HepG2 (cell line): ENCODE results near the gene RNGTT. TPM values are rescaled to one million over a fixed set of nuclear protein-coding genes. Genes with fewer than 3 reads are reported as not detected.

ENCODE experiments used
- ATAC-seq: fragments of 200-7000 bp; cut with Tn5 transposase; 3 replicates; pipeline ENCODE4 v1.9.1; 2020; ENCODE audit warnings: mild to moderate bottlenecking, moderate library complexity
- BruUV-seq: library from RNA; stranded (reverse); fragments of 400-500 nt; replicated peaks from 2 replicates; lab custom pipeline; 2021; lab: Mats Ljungman, UMichigan
- CTCF ChIA-PET: fragments of 300-600 bp; formaldehyde crosslinking; extraction: SDS; loops from one replicate; lab custom pipeline; 2021; ENCODE audit warnings: low total read pairs, inconsistent platforms, low intra/inter-chr PET ratio; lab: Yijun Ruan, JAX
- POLR2A ChIA-PET: fragments of 350-600 bp; sonication (Branson Sonifier 250); formaldehyde crosslinking; loops from one replicate; lab custom pipeline; 2020; ENCODE audit warnings: antibody characterized with exemption, inconsistent platforms; lab: Yijun Ruan, JAX
- DNase-seq: peaks from one replicate; pipeline ENCODE4 v3.0.0-alpha.2; 2015; ENCODE audit warnings: low spot score
- FAIRE-seq: peaks from 3 replicates; lab custom pipeline; 2011; peaks lifted over from hg19 to GRCh38; lab: Jason Lieb, UNC
- H2AFZ ChIP-seq: one replicate; pipeline ENCODE4 v1.6.1; 2011; ENCODE audit warnings: low read length, inconsistent platforms
- H3K27ac ChIP-seq: fragments of 300-600 bp; 3 replicates; pipeline ENCODE4 v1.8.0; 2011; ENCODE audit warnings: mixed run types, mild to moderate bottlenecking, mixed read lengths, low read length, inconsistent platforms; ENCODE audit not compliant: insufficient read depth; ENCODE audit errors: extremely low read length
- H3K27me3 ChIP-seq, 2 experiments: fragments of 200-600 bp in 1 of 2; 2 replicates in 1 of 2; 3 replicates in 1 of 2; pipeline versions ENCODE4 v1.6.0 to v1.8.0; 2011; ENCODE audit warnings: low read length in 2 of 2, mild to moderate bottlenecking in 2 of 2, moderate library complexity in 2 of 2, inconsistent platforms in 1 of 2; ENCODE audit not compliant: insufficient read depth in 2 of 2, control insufficient read depth in 1 of 2
- H3K36me3 ChIP-seq, 2 experiments: fragments of 200-600 bp in 1 of 2; replicated peaks in 1 of 2; 2 replicates in 1 of 2; 3 replicates in 1 of 2; pipeline versions ENCODE4 v1.5.1 to v1.8.0; 2011; ENCODE audit warnings: low read length in 2 of 2, inconsistent platforms in 1 of 2; ENCODE audit not compliant: insufficient read depth in 2 of 2, control insufficient read depth in 1 of 2
- H3K4me1 ChIP-seq: 2 replicates; pipeline ENCODE4 v1.5.1; 2012; ENCODE audit warnings: low read length, inconsistent platforms; ENCODE audit not compliant: insufficient read depth
- H3K4me2 ChIP-seq: 2 replicates; pipeline ENCODE4 v1.6.0; 2011; ENCODE audit warnings: low read depth, low read length, inconsistent platforms
- H3K4me3 ChIP-seq, 3 experiments: fragments of 200-600 bp in 1 of 3; sonication (generic), shearing (Covaris generic) in 1 of 3; replicated peaks in 1 of 3; 2 replicates each; pipeline ENCODE4 v1.5.1; 2011 to 2016; ENCODE audit warnings: low read length in 3 of 3, inconsistent platforms in 2 of 3, low read depth in 2 of 3, mild to moderate bottlenecking in 2 of 3, control low read depth in 1 of 3, mixed read lengths in 1 of 3; ENCODE audit not compliant: insufficient read depth in 1 of 3
- H3K79me2 ChIP-seq: one replicate; pipeline ENCODE4 v1.6.1; 2011; ENCODE audit warnings: low read length, inconsistent platforms; ENCODE audit not compliant: insufficient read depth
- H3K9ac ChIP-seq: 2 replicates; pipeline ENCODE4 v1.6.0; 2011; ENCODE audit warnings: mild to moderate bottlenecking, low read depth, low read length, inconsistent platforms; ENCODE audit not compliant: insufficient read depth
- H3K9me3 ChIP-seq: 2 replicates; pipeline ENCODE4 v1.5.1; 2012; ENCODE audit warnings: mild to moderate bottlenecking, low read length
- H4K20me1 ChIP-seq: 2 replicates; pipeline ENCODE4 v1.6.0; 2011; ENCODE audit warnings: inconsistent platforms, mild to moderate bottlenecking, low read length, moderate library complexity; ENCODE audit not compliant: insufficient read depth
- CENPT ChIP-seq: sonication (generic); formaldehyde crosslinking; IDR thresholded peaks from 2 replicates; pipeline ENCODE4 v1.8.0; 2022; ENCODE audit warnings: low read depth, mild to moderate bottlenecking, moderate library complexity, missing genetic modification reagents
- CSRNP1 ChIP-seq: sonication (generic); formaldehyde crosslinking; IDR thresholded peaks from 2 replicates; pipeline ENCODE4 v1.8.1; 2023; ENCODE audit warnings: mild to moderate bottlenecking, missing genetic modification reagents
- GPN1 ChIP-seq: sonication (generic); formaldehyde crosslinking; IDR thresholded peaks from 2 replicates; pipeline ENCODE4 v1.5.1; 2020; ENCODE audit warnings: missing genetic modification reagents, borderline replicate concordance
- IRF9 ChIP-seq: sonication (generic); formaldehyde crosslinking; IDR thresholded peaks from 2 replicates; pipeline ENCODE4 v1.8.0; 2022; ENCODE audit warnings: missing genetic modification reagents, mild to moderate bottlenecking, borderline replicate concordance
- SNAI1 ChIP-seq: sonication (generic); formaldehyde crosslinking; IDR thresholded peaks from 2 replicates; pipeline ENCODE4 v1.5.0; 2020; ENCODE audit warnings: mild to moderate bottlenecking, missing genetic modification reagents, borderline replicate concordance
- ZNF414 ChIP-seq: sonication (generic); formaldehyde crosslinking; IDR thresholded peaks from 2 replicates; pipeline ENCODE4 v1.5.0; 2020; ENCODE audit warnings: missing genetic modification reagents
- ZNF460 ChIP-seq: sonication (generic); formaldehyde crosslinking; IDR thresholded peaks from 2 replicates; pipeline ENCODE4 v1.5.1; 2020; ENCODE audit warnings: missing genetic modification reagents, mild to moderate bottlenecking, borderline replicate concordance
- WGBS: methylation state at CpG from one replicate; pipeline ENCODE4 v1.1.6; 2017; ENCODE audit warnings: low lambda C conversion rate; 5-methylcytosine and 5-hydroxymethylcytosine counted together
- in situ Hi-C: cut with HindIII; loops from 2 replicates; pipeline ENCODE4 v1.10.0; 2017; ENCODE audit warnings: low pct_unique_long_range_greater_than_20kb; ENCODE audit not compliant: extremely low pct_ligation_motif_present
- intact Hi-C: fragments of 100-400 bp; cut with micrococcal nuclease; formaldehyde crosslinking; loops from one replicate; pipeline ENCODE4 v1.10.0; 2022; ENCODE audit not compliant: unreplicated experiment
- polyA plus RNA-seq, 8 experiments: library from polyadenylated mRNA; depleted of rRNA in 3 of 8; stranded (reverse) in 7 of 8; unstranded in 1 of 8; fragments of >200 nt; fragmentation: Illumina TruSeq in 4 of 8; extraction: Trizol in 4 of 8; gene quantifications; 2 replicates each; pipeline versions ENCODE4 v1.2.1 to v1.2.3, GENCODE V29; 2011 to 2016; ENCODE audit warnings: low read depth in 4 of 8, missing spikeins in 1 of 8, mixed read lengths in 1 of 8; ENCODE audit not compliant: insufficient read depth in 1 of 8
- total RNA-seq, 5 experiments: library from RNA; depleted of rRNA; stranded (reverse); fragments of >200 nt; fragmentation: Illumina TruSeq; extraction: Trizol; gene quantifications; 2 replicates each; pipeline ENCODE4 v1.2.3, GENCODE V29; 2016; ENCODE audit warnings: low read depth in 1 of 5

Gene RNGTT
- total and polyA plus RNA-seq, 2 of the 13 experiments (the other 11 are each of a cell fraction or from before 2014, with no cell fraction given): 6.0 to 22.6 TPM

DNA sequence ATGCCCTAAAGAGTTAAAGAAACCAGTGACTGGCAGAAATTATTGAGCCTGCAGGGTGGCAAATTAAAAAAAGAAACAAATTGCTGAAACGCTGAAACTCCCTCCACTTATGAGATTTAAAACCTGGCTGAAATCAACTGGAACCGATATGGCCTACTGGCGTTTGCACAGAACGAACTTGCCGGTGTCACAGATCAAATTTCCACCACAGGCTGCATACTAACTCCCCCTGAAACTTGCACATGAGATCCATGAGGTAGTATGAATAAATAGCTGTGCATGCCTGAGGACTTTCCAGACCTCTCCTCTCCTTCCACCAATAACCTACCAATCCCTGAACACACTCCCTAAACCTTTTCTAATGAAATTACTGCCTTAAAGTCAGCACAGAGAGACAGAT, 150.4 kb downstream of the RNGTT start:
- Histone ChIP-seq H2AFZ (no peak overlapping the region), H3K9me3 (no peaks in the 10 kb centered on the region), H3K4me1 (peaks cover 18% of the 10 kb centered on the region), H3K36me3 (no peaks in the 10 kb centered on the region), H3K79me2 (peaks cover 2% of the 10 kb centered on the region), H3K27me3 (no peaks in the 10 kb centered on the region), H3K9ac (no peak overlapping the region), H3K27ac (no peak overlapping the region), H3K4me2 (no peak overlapping the region), H3K4me3 (no peak overlapping the region), H4K20me1 (no peaks in the 10 kb centered on the region; the same call in 1 of the 2 replicates)
- intact Hi-C loops: no loop called here
- in situ Hi-C loops: no loop called here
- 100% methylated on average over 5 of the region's 5 CpGs for WGBS
- TF ChIP-seq CSRNP1 (CRISPR knock-in tag) (no peak), GPN1 (CRISPR knock-in tag) (no peak), ZNF414 (CRISPR knock-in tag) (no peak), CENPT (CRISPR knock-in tag) (no peak), SNAI1 (CRISPR knock-in tag) (no peak), ZNF460 (CRISPR knock-in tag) (no peak), IRF9 (CRISPR knock-in tag) (no peak)
- no peak for FAIRE-seq
- ATAC-seq: no peak
- DNase-seq: no peak
- ChIA-PET CTCF (no interaction called here), POLR2A (no interaction called here)
- no TSS peak for BruUV-seq
